WTC11 (cell line): ENCODE data around the gene APOD. TPM values are rescaled to one million over a fixed set of nuclear protein-coding genes. Genes with fewer than 3 reads are reported as not detected.

Experiments used
- ATAC-seq: fragments of 200-7000 bp; cut with Tn5 transposase; 2 replicates; pipeline ENCODE4 v1.10.0; 2021; ENCODE audit warnings: mild to moderate bottlenecking, moderate library complexity
- CTCF ChIA-PET: fragments of 300-600 bp; sonication (Branson Sonifier 250); formaldehyde crosslinking; loops from one replicate; lab custom pipeline; 2021; ENCODE audit warnings: antibody characterized with exemption; lab: Charles Lee
- POLR2A ChIA-PET: fragments of 350-600 bp; sonication (Branson Sonifier 250); formaldehyde crosslinking; loops from one replicate; lab custom pipeline; 2021; ENCODE audit warnings: antibody characterized with exemption; lab: Charles Lee
- DNase-seq: peaks from one replicate; pipeline ENCODE4 v3.0.0; 2021; ENCODE audit warnings: low spot score
- H3K27ac Mint-ChIP-seq: 2 replicates; pipeline ENCODE4 v1.8.0; 2021; ENCODE audit warnings: mixed read lengths
- H3K27me3 Mint-ChIP-seq: 2 replicates; pipeline ENCODE4 v1.8.0; 2021; ENCODE audit warnings: low read depth, mild to moderate bottlenecking, moderate library complexity, mixed read lengths
- H3K36me3 Mint-ChIP-seq: 2 replicates; pipeline ENCODE4 v1.8.0; 2021; ENCODE audit warnings: mixed read lengths
- H3K4me1 Mint-ChIP-seq: 2 replicates; pipeline ENCODE4 v1.8.0; 2022; ENCODE audit warnings: mixed read lengths
- H3K4me3 Mint-ChIP-seq: 2 replicates; pipeline ENCODE4 v1.8.0; 2021; ENCODE audit warnings: mild to moderate bottlenecking, moderate library complexity, mixed read lengths
- H3K9me3 Mint-ChIP-seq: 2 replicates; pipeline ENCODE4 v1.8.0; 2021; ENCODE audit warnings: mixed read lengths
- CREB1 ChIP-seq: sonication (generic); formaldehyde crosslinking; IDR thresholded peaks from 2 replicates; pipeline ENCODE4 v1.8.0; 2023; ENCODE audit warnings: mild to moderate bottlenecking, missing genetic modification reagents
- FOXP1 ChIP-seq: sonication (generic); formaldehyde crosslinking; IDR thresholded peaks from 2 replicates; pipeline ENCODE4 v1.8.0; 2022; ENCODE audit warnings: missing genetic modification reagents, mild to moderate bottlenecking, moderate library complexity, borderline replicate concordance
- GABPB1 ChIP-seq: sonication (generic); formaldehyde crosslinking; IDR thresholded peaks from 2 replicates; pipeline ENCODE4 v1.8.1; 2023; ENCODE audit warnings: mild to moderate bottlenecking, missing genetic modification reagents
- IRF2 ChIP-seq: sonication (generic); formaldehyde crosslinking; IDR thresholded peaks from 2 replicates; pipeline ENCODE4 v1.8.0; 2022; ENCODE audit warnings: low read depth, missing genetic modification reagents, borderline replicate concordance
- JAZF1 ChIP-seq: fragments of 250-450 bp; sonication (Bioruptor Pico); IDR thresholded peaks from 2 replicates; pipeline ENCODE4 v1.9.0; 2021; ENCODE audit warnings: moderate library complexity, mild to moderate bottlenecking, inconsistent platforms
- KAT7 ChIP-seq: sonication (generic); formaldehyde crosslinking; IDR thresholded peaks from 2 replicates; pipeline ENCODE4 v1.8.1; 2023; ENCODE audit warnings: missing genetic modification reagents, mild to moderate bottlenecking, borderline replicate concordance
- NR1H2 ChIP-seq: sonication (generic); formaldehyde crosslinking; IDR thresholded peaks from 2 replicates; pipeline ENCODE4 v1.9.0; 2021; ENCODE audit warnings: mild to moderate bottlenecking, moderate library complexity, missing genetic modification reagents
- PRRX2 ChIP-seq: fragments of 250-450 bp; sonication (Bioruptor Pico); IDR thresholded peaks from 2 replicates; pipeline ENCODE4 v1.8.0; 2021; ENCODE audit warnings: mild to moderate bottlenecking
- ZNF232 ChIP-seq: sonication (generic); formaldehyde crosslinking; IDR thresholded peaks from 2 replicates; pipeline ENCODE4 v1.8.0; 2022; ENCODE audit warnings: mild to moderate bottlenecking, missing genetic modification reagents
- ZNF396 ChIP-seq: fragments of 250-450 bp; sonication (Bioruptor Pico); IDR thresholded peaks from 2 replicates; pipeline ENCODE4 v1.8.0; 2021; ENCODE audit warnings: mild to moderate bottlenecking, moderate library complexity, borderline replicate concordance
- ZNF671 ChIP-seq: fragments of 250-450 bp; sonication (Bioruptor Pico); IDR thresholded peaks from 2 replicates; pipeline ENCODE4 v1.8.0; 2021; ENCODE audit warnings: mild to moderate bottlenecking
- total RNA-seq: library from RNA; stranded (reverse); gene quantifications from 3 replicates; pipeline ENCODE4 v1.2.3, GENCODE V29; 2021
- TF ChIP-seq, protein P1 (sequence below): fragments of 250-450 bp; sonication (Bioruptor Pico); IDR thresholded peaks from 2 replicates; pipeline ENCODE4 v2.1.2; 2022; ENCODE audit warnings: mild to moderate bottlenecking, moderate library complexity
- TF ChIP-seq, protein P2 (sequence below): fragments of 250-450 bp; sonication (Bioruptor Pico); IDR thresholded peaks from 2 replicates; pipeline ENCODE4 v1.9.0; 2021; ENCODE audit warnings: mild to moderate bottlenecking
- TF ChIP-seq, protein P3 (sequence below): fragments of 250-450 bp; sonication (Bioruptor Pico); IDR thresholded peaks from 2 replicates; pipeline ENCODE4 v1.9.0; 2021; ENCODE audit warnings: mild to moderate bottlenecking
- TF ChIP-seq, protein P4 (sequence below): fragments of 200-600 bp; IDR thresholded peaks from 2 replicates; pipeline ENCODE4 v1.8.0; 2022; ENCODE audit warnings: antibody characterized with exemption
- TF ChIP-seq, protein P5 (sequence below): sonication (generic); formaldehyde crosslinking; IDR thresholded peaks from 2 replicates; pipeline ENCODE4 v1.8.1; 2023; ENCODE audit warnings: mild to moderate bottlenecking, missing genetic modification reagents
- TF ChIP-seq, protein P6 (sequence below): fragments of 250-450 bp; sonication (Bioruptor Pico); IDR thresholded peaks from 2 replicates; pipeline ENCODE4 v1.9.0; 2021; ENCODE audit warnings: moderate library complexity, mild to moderate bottlenecking, inconsistent platforms, borderline replicate concordance
- TF ChIP-seq, protein P7 (sequence below): sonication (generic); formaldehyde crosslinking; IDR thresholded peaks from 2 replicates; pipeline ENCODE4 v1.8.1; 2022; ENCODE audit warnings: mild to moderate bottlenecking, missing genetic modification reagents, moderate library complexity, borderline replicate concordance
- TF ChIP-seq, protein P8 (sequence below): sonication (generic); formaldehyde crosslinking; conservative IDR thresholded peaks from 2 replicates; pipeline ENCODE4 v1.8.1; 2023; ENCODE audit warnings: mild to moderate bottlenecking, low read depth, missing genetic modification reagents, moderate library complexity
- TF ChIP-seq, protein P9 (sequence below): sonication (generic); formaldehyde crosslinking; IDR thresholded peaks from 2 replicates; pipeline ENCODE4 v1.8.1; 2023; ENCODE audit warnings: mild to moderate bottlenecking, missing genetic modification reagents, moderate library complexity
- TF ChIP-seq, protein P10 (sequence below): sonication (generic); formaldehyde crosslinking; conservative IDR thresholded peaks from 2 replicates; pipeline ENCODE4 v1.8.1; 2022; ENCODE audit warnings: mild to moderate bottlenecking, missing genetic modification reagents

Gene APOD
- total RNA-seq, 1 experiment from 2014 or later: not detected

DNA sequence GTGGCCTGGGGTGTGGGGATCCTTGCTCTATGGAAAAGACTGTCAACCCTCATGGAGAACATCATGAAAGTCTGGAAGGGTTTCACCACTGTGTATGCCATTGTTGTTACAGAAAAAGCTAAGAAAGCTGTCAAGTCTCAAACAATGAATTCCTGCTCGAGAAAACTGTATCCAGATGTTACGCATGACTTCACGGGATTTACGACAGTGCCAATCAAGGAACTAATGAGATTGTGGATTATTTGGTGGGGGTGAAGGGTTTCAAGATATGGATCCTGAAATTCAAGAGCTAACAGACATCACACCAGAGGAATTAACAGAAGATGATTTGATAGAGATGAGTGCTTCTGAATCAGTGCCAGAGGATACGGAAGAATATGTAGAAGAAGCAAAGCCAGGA lies 48.4 kb downstream of the APOD start:
- Mint-ChIP-seq H3K36me3 (no peaks in the 10 kb centered on the region), H3K4me3 (no peak overlapping the region), H3K9me3 (peaks cover 5% of the 10 kb centered on the region; the same call in 1 of the 2 replicates), H3K27me3 (no peaks in the 10 kb centered on the region)
- DNase-seq (no peak), ATAC-seq (no peak)
- POLR2A ChIA-PET: no interaction called here
- TF ChIP-seq CREB1 (CRISPR knock-in tag): no peak
- TF ChIP-seq, all 79 proteins: peak for 0
- H3K27ac Mint-ChIP-seq: no peak overlapping the region
- peaks cover 3% of the 10 kb centered on the region for H3K4me1 Mint-ChIP-seq
- CTCF ChIA-PET: interaction anchor here (3.4 kb wide), 1 partner anchor 264 kb away, joined by 12 read pairs; the partner anchor contains the start of gene XXYLT1

DNA sequence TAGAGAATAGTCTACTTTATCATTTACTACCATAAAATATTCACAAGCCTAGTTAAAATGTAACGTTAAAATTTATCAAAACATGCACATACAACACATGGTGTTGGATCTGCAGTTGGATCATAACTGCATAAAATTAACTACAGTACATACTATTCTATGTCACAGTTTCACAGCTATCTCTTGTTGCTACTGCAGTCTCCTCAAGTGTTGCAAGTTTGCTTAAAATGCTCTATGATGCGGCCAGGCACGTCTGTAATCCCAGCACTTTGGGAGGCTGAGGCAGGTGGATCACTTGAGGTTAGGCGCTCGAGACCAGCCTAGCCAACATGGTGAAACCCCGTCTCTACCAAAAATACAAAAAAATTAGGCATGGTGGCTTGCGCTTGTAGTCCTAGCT lies 50.9 kb downstream of the APOD start:
- peaks cover 5% of the 10 kb centered on the region; the same call in 1 of the 2 replicates for H3K9me3 Mint-ChIP-seq
- H3K27me3 Mint-ChIP-seq: no peaks in the 10 kb centered on the region
- DNase-seq (no peak), ATAC-seq (no peak)
- ChIA-PET CTCF (interaction anchor here (0.7 to 3.4 kb wide), 3 partner anchors 239 to 262 kb away, joined by 3 to 12 read pairs (median 4); partner anchors contain the start of gene XXYLT1), POLR2A (no interaction called here)
- no peak overlapping the region for H3K27ac Mint-ChIP-seq
- no peaks in the 10 kb centered on the region for H3K36me3 Mint-ChIP-seq
- H3K4me1 Mint-ChIP-seq: no peaks in the 10 kb centered on the region
- TF ChIP-seq IRF2 (no peak), ZNF396 (CRISPR knock-in tag) (no peak), KAT7 (CRISPR knock-in tag) (no peak), ZNF671 (CRISPR knock-in tag) (no peak), NR1H2 (CRISPR knock-in tag) (no peak), JAZF1 (CRISPR knock-in tag) (no peak), GABPB1 (CRISPR knock-in tag) (no peak), ZNF232 (CRISPR knock-in tag) (no peak), PRRX2 (no peak), FOXP1 (CRISPR knock-in tag) (no peak)
- TF ChIP-seq, protein P1, sequence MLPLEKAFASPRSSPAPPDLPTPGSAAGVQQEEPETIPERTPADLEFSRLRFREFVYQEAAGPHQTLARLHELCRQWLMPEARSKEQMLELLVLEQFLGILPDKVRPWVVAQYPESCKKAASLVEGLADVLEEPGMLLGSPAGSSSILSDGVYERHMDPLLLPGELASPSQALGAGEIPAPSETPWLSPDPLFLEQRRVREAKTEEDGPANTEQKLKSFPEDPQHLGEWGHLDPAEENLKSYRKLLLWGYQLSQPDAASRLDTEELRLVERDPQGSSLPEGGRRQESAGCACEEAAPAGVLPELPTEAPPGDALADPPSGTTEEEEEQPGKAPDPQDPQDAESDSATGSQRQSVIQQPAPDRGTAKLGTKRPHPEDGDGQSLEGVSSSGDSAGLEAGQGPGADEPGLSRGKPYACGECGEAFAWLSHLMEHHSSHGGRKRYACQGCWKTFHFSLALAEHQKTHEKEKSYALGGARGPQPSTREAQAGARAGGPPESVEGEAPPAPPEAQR (CRISPR knock-in tag): no peak
- TF ChIP-seq, protein P2, sequence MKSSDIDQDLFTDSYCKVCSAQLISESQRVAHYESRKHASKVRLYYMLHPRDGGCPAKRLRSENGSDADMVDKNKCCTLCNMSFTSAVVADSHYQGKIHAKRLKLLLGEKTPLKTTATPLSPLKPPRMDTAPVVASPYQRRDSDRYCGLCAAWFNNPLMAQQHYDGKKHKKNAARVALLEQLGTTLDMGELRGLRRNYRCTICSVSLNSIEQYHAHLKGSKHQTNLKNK (CRISPR knock-in tag): no peak
- TF ChIP-seq, protein P3, sequence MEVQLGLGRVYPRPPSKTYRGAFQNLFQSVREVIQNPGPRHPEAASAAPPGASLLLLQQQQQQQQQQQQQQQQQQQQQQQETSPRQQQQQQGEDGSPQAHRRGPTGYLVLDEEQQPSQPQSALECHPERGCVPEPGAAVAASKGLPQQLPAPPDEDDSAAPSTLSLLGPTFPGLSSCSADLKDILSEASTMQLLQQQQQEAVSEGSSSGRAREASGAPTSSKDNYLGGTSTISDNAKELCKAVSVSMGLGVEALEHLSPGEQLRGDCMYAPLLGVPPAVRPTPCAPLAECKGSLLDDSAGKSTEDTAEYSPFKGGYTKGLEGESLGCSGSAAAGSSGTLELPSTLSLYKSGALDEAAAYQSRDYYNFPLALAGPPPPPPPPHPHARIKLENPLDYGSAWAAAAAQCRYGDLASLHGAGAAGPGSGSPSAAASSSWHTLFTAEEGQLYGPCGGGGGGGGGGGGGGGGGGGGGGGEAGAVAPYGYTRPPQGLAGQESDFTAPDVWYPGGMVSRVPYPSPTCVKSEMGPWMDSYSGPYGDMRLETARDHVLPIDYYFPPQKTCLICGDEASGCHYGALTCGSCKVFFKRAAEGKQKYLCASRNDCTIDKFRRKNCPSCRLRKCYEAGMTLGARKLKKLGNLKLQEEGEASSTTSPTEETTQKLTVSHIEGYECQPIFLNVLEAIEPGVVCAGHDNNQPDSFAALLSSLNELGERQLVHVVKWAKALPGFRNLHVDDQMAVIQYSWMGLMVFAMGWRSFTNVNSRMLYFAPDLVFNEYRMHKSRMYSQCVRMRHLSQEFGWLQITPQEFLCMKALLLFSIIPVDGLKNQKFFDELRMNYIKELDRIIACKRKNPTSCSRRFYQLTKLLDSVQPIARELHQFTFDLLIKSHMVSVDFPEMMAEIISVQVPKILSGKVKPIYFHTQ (CRISPR knock-in tag): no peak
- TF ChIP-seq, protein P4, sequence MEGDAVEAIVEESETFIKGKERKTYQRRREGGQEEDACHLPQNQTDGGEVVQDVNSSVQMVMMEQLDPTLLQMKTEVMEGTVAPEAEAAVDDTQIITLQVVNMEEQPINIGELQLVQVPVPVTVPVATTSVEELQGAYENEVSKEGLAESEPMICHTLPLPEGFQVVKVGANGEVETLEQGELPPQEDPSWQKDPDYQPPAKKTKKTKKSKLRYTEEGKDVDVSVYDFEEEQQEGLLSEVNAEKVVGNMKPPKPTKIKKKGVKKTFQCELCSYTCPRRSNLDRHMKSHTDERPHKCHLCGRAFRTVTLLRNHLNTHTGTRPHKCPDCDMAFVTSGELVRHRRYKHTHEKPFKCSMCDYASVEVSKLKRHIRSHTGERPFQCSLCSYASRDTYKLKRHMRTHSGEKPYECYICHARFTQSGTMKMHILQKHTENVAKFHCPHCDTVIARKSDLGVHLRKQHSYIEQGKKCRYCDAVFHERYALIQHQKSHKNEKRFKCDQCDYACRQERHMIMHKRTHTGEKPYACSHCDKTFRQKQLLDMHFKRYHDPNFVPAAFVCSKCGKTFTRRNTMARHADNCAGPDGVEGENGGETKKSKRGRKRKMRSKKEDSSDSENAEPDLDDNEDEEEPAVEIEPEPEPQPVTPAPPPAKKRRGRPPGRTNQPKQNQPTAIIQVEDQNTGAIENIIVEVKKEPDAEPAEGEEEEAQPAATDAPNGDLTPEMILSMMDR: no peak
- TF ChIP-seq, protein P5, sequence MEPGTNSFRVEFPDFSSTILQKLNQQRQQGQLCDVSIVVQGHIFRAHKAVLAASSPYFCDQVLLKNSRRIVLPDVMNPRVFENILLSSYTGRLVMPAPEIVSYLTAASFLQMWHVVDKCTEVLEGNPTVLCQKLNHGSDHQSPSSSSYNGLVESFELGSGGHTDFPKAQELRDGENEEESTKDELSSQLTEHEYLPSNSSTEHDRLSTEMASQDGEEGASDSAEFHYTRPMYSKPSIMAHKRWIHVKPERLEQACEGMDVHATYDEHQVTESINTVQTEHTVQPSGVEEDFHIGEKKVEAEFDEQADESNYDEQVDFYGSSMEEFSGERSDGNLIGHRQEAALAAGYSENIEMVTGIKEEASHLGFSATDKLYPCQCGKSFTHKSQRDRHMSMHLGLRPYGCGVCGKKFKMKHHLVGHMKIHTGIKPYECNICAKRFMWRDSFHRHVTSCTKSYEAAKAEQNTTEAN (CRISPR knock-in tag): no peak
- TF ChIP-seq, protein P6, sequence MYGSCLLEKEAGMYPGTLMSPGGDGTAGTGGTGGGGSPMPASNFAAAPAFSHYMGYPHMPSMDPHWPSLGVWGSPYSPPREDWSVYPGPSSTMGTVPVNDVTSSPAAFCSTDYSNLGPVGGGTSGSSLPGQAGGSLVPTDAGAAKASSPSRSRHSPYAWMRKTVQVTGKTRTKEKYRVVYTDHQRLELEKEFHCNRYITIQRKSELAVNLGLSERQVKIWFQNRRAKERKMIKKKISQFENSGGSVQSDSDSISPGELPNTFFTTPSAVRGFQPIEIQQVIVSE (CRISPR knock-in tag): no peak
- TF ChIP-seq, protein P7, sequence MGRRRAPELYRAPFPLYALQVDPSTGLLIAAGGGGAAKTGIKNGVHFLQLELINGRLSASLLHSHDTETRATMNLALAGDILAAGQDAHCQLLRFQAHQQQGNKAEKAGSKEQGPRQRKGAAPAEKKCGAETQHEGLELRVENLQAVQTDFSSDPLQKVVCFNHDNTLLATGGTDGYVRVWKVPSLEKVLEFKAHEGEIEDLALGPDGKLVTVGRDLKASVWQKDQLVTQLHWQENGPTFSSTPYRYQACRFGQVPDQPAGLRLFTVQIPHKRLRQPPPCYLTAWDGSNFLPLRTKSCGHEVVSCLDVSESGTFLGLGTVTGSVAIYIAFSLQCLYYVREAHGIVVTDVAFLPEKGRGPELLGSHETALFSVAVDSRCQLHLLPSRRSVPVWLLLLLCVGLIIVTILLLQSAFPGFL (CRISPR knock-in tag): no peak
- TF ChIP-seq, protein P8, sequence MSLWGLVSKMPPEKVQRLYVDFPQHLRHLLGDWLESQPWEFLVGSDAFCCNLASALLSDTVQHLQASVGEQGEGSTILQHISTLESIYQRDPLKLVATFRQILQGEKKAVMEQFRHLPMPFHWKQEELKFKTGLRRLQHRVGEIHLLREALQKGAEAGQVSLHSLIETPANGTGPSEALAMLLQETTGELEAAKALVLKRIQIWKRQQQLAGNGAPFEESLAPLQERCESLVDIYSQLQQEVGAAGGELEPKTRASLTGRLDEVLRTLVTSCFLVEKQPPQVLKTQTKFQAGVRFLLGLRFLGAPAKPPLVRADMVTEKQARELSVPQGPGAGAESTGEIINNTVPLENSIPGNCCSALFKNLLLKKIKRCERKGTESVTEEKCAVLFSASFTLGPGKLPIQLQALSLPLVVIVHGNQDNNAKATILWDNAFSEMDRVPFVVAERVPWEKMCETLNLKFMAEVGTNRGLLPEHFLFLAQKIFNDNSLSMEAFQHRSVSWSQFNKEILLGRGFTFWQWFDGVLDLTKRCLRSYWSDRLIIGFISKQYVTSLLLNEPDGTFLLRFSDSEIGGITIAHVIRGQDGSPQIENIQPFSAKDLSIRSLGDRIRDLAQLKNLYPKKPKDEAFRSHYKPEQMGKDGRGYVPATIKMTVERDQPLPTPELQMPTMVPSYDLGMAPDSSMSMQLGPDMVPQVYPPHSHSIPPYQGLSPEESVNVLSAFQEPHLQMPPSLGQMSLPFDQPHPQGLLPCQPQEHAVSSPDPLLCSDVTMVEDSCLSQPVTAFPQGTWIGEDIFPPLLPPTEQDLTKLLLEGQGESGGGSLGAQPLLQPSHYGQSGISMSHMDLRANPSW (CRISPR knock-in tag): no peak
- TF ChIP-seq, protein P9, sequence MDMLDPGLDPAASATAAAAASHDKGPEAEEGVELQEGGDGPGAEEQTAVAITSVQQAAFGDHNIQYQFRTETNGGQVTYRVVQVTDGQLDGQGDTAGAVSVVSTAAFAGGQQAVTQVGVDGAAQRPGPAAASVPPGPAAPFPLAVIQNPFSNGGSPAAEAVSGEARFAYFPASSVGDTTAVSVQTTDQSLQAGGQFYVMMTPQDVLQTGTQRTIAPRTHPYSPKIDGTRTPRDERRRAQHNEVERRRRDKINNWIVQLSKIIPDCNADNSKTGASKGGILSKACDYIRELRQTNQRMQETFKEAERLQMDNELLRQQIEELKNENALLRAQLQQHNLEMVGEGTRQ (CRISPR knock-in tag): no peak
- TF ChIP-seq, protein P10, sequence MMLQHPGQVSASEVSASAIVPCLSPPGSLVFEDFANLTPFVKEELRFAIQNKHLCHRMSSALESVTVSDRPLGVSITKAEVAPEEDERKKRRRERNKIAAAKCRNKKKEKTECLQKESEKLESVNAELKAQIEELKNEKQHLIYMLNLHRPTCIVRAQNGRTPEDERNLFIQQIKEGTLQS: no peak
- H3K4me3 Mint-ChIP-seq: no peak overlapping the region
